ENCODE measurements around the gene CYSLTR2.

Gene CYSLTR2

GRCh38 chr13:48679941-48680680, 26.4 kb downstream of the CYSLTR2 start:
- H3K36me3 ChIP-seq (ENCODE audit: control insufficient read depth in 2 of 2, insufficient read depth in 1 of 2, low read length in 2 of 2): no peaks in the 10 kb centered on the region
- TF ChIP-seq TRIM28 (IDR thresholded peaks at IDR 0.05; ENCODE audit: borderline replicate concordance, low read length) (no peak), PRDM2 (tag by site-specific recombination; IDR thresholded peaks at IDR 0.05; ENCODE audit: borderline replicate concordance) (no peak), ZNF280C (tag by site-specific recombination; IDR thresholded peaks at IDR 0.05) (no peak), ZNF133 (tag by site-specific recombination; IDR thresholded peaks at IDR 0.05) (no peak), SCRT2 (tag by site-specific recombination; IDR thresholded peaks at IDR 0.05) (no peak), BCL11A (tag by site-specific recombination; IDR thresholded peaks at IDR 0.05; ENCODE audit: low read depth) (no peak), ZNF274 (IDR thresholded peaks at IDR 0.05; ENCODE audit: low read length) (no peak), ZNF274 (tag by site-specific recombination; IDR thresholded peaks at IDR 0.05; ENCODE audit: borderline replicate concordance) (no peak), ZBTB21 (tag by site-specific recombination; IDR thresholded peaks at IDR 0.05) (no peak), ZBTB49 (tag by site-specific recombination; IDR thresholded peaks at IDR 0.05; ENCODE audit: low read depth) (no peak), ZNF157 (tag by site-specific recombination; IDR thresholded peaks at IDR 0.05) (no peak), ZNF426 (tag by site-specific recombination; IDR thresholded peaks at IDR 0.05) (no peak), ZNF214 (tag by site-specific recombination; IDR thresholded peaks at IDR 0.05; ENCODE audit: borderline replicate concordance) (no peak), ZNF23 (tag by site-specific recombination; IDR thresholded peaks at IDR 0.05; ENCODE audit: borderline replicate concordance) (no peak), PRDM4 (tag by site-specific recombination; IDR thresholded peaks at IDR 0.05) (no peak), ZNF704 (tag by site-specific recombination; IDR thresholded peaks at IDR 0.05) (no peak), ZNF2 (tag by site-specific recombination; IDR thresholded peaks at IDR 0.05) (no peak), ZNF555 (tag by site-specific recombination; conservative IDR thresholded peaks at IDR 0.05) (no peak), ZNF585B (tag by site-specific recombination; IDR thresholded peaks at IDR 0.05) (no peak), ZNF138 (tag by site-specific recombination; IDR thresholded peaks at IDR 0.05; ENCODE audit: borderline replicate concordance) (no peak), ZNF24 (tag by site-specific recombination; IDR thresholded peaks at IDR 0.05) (no peak)
- CTCF ChIA-PET: interaction anchor here (0.6 kb wide), 1 partner anchor 10 kb away, joined by 3 read pairs; no protein-coding TSS in a partner anchor
- H3K4me3 ChIP-seq (ENCODE audit: low read depth, low read length): no peak overlapping the region
- POLR2A ChIA-PET: no interaction called here
- no peaks in the 10 kb centered on the region for H3K4me1 ChIP-seq (ENCODE audit: control insufficient read depth, insufficient read depth, low read length)
- H3K27ac ChIP-seq (ENCODE audit: extremely low read depth, low read depth, low read length): no peak overlapping the region
- no peaks in the 10 kb centered on the region for H3K9me3 ChIP-seq (ENCODE audit: control insufficient read depth, insufficient read depth, low read depth, low read length)

Data from HEK293 (cell line).